H1 (cell line): ENCODE data around the gene CDC45. TPM values are rescaled to one million over a fixed set of nuclear protein-coding genes. Genes with fewer than 3 reads are reported as not detected.

Experiments
- CTCF ChIA-PET: fragments of 300-600 bp; sonication (Branson Sonifier 250); formaldehyde crosslinking; loops from one replicate; lab custom pipeline; 2021; ENCODE audit not compliant: partially characterized antibody; lab: Charles Lee
- POLR2A ChIA-PET: fragments of 300-600 bp; sonication (Branson Sonifier 250); formaldehyde crosslinking; loops from one replicate; lab custom pipeline; 2021; ENCODE audit warnings: inconsistent platforms; ENCODE audit not compliant: partially characterized antibody; lab: Charles Lee
- DNase-seq, 2 experiments: peaks; one replicate each; pipeline versions ENCODE4 v3.0.0 to v3.0.0-alpha.2; 2010 to 2022; ENCODE audit warnings: low spot score in 2 of 2, low read depth in 1 of 2, mixed read lengths in 1 of 2
- FAIRE-seq: peaks from 2 replicates; lab custom pipeline; 2011; peaks lifted over from hg19 to GRCh38; lab: Jason Lieb, UNC
- H2AFZ ChIP-seq: 2 replicates; pipeline ENCODE4 v1.8.1; 2012; ENCODE audit warnings: low read length, inconsistent platforms
- H2AK5ac ChIP-seq: 2 replicates; pipeline ENCODE4 v1.6.1; 2013; ENCODE audit warnings: low read depth, low read length
- H2BK120ac ChIP-seq: replicated peaks from 2 replicates; pipeline ENCODE3; 2013; ENCODE audit warnings: low read depth, low read length, inconsistent platforms
- H2BK12ac ChIP-seq: 2 replicates; pipeline ENCODE4 v1.6.1; 2013; ENCODE audit warnings: low read depth, low read length
- H2BK15ac ChIP-seq: 2 replicates; pipeline ENCODE4 v1.6.1; 2013; ENCODE audit warnings: low read length
- H2BK20ac ChIP-seq: 2 replicates; pipeline ENCODE4 v1.6.1; 2013; ENCODE audit warnings: low read length
- H2BK5ac ChIP-seq: 2 replicates; pipeline ENCODE4 v1.6.1; 2013; ENCODE audit warnings: low read depth, low read length
- H3K14ac ChIP-seq: 2 replicates; pipeline ENCODE4 v1.6.1; 2013; ENCODE audit warnings: inconsistent platforms; ENCODE audit not compliant: insufficient read length
- H3K18ac ChIP-seq: 2 replicates; pipeline ENCODE4 v1.6.1; 2013; ENCODE audit warnings: low read length; ENCODE audit errors: extremely low read depth
- H3K23ac ChIP-seq: 2 replicates; pipeline ENCODE4 v1.6.1; 2013; ENCODE audit warnings: inconsistent platforms; ENCODE audit not compliant: insufficient read length
- H3K23me2 ChIP-seq: 2 replicates; pipeline ENCODE4 v1.6.1; 2013; ENCODE audit warnings: low read depth, low read length
- H3K27ac ChIP-seq: 2 replicates; pipeline ENCODE4 v1.6.1; 2011; ENCODE audit warnings: low read depth, low read length, inconsistent platforms
- H3K27me3 ChIP-seq, 4 experiments: replicated peaks in 1 of 4; 1 replicate in 1 of 4; 2 replicates in 3 of 4; pipeline versions ENCODE4 v1.6.1 to v1.8.1; 2011 to 2013; ENCODE audit warnings: low read length in 3 of 4, mild to moderate bottlenecking in 3 of 4, inconsistent platforms in 2 of 4, mixed read lengths in 2 of 4, moderate library complexity in 1 of 4; ENCODE audit not compliant: control insufficient read depth in 3 of 4, insufficient read depth in 3 of 4; ENCODE audit errors: extremely low read depth in 1 of 4
- H3K36me3 ChIP-seq, 4 experiments: 2 replicates each; pipeline versions ENCODE4 v1.6.1 to v1.8.1; 2011 to 2013; ENCODE audit warnings: mild to moderate bottlenecking in 4 of 4, low read length in 3 of 4, moderate library complexity in 2 of 4, control low read depth in 1 of 4, inconsistent platforms in 1 of 4; ENCODE audit not compliant: insufficient read depth in 4 of 4, control insufficient read depth in 2 of 4
- H3K4ac ChIP-seq: replicated peaks from 2 replicates; pipeline ENCODE3; 2013; ENCODE audit warnings: low read length, low read depth, mixed read lengths, inconsistent platforms; ENCODE audit not compliant: insufficient read length
- H3K4me1 ChIP-seq, 4 experiments: replicated peaks in 1 of 4; 1 replicate in 1 of 4; 2 replicates in 3 of 4; pipeline versions ENCODE4 v1.6.1 to v1.8.1; 2011 to 2013; ENCODE audit warnings: low read length in 3 of 4, inconsistent platforms in 2 of 4, mixed read lengths in 1 of 4; ENCODE audit not compliant: insufficient read depth in 4 of 4, control insufficient read depth in 3 of 4
- H3K4me2 ChIP-seq, 2 experiments: 2 replicates each; pipeline versions ENCODE4 v1.6.1 to v1.8.1; 2011 to 2013; ENCODE audit warnings: low read depth in 2 of 2, low read length in 2 of 2, control low read depth in 1 of 2, inconsistent platforms in 1 of 2, mild to moderate bottlenecking in 1 of 2; ENCODE audit not compliant: insufficient read depth in 1 of 2
- H3K4me3 ChIP-seq, 4 experiments: fragments of 200-600, 300-600 bp in 1 of 4; sonication (generic), shearing (Covaris generic), sonication (Bioruptor Twin) in 1 of 4; 2 replicates each; pipeline versions ENCODE4 v1.5.1 to v1.8.1; 2011 to 2016; ENCODE audit warnings: low read length in 4 of 4, low read depth in 3 of 4, control low read depth in 2 of 4, inconsistent platforms in 2 of 4, mild to moderate bottlenecking in 2 of 4, mixed read lengths in 1 of 4, moderate library complexity in 1 of 4; ENCODE audit not compliant: insufficient read depth in 2 of 4; ENCODE audit errors: extremely low read depth in 1 of 4
- H3K56ac ChIP-seq: replicated peaks from 2 replicates; pipeline ENCODE3; 2013; ENCODE audit warnings: low read depth, mild to moderate bottlenecking, mixed read lengths, low read length, inconsistent platforms; ENCODE audit not compliant: insufficient read length
- H3K79me1 ChIP-seq: 2 replicates; pipeline ENCODE4 v1.6.1; 2013; ENCODE audit warnings: low read depth, low read length, control low read depth
- H3K79me2 ChIP-seq, 2 experiments: 2 replicates each; pipeline versions ENCODE4 v1.6.1 to v1.8.1; 2012 to 2013; ENCODE audit warnings: low read length in 2 of 2, mild to moderate bottlenecking in 2 of 2, inconsistent platforms in 1 of 2; ENCODE audit not compliant: insufficient read depth in 2 of 2, control insufficient read depth in 1 of 2
- H3K9ac ChIP-seq, 4 experiments: replicated peaks in 1 of 4; 1 replicate in 1 of 4; 2 replicates in 3 of 4; pipeline versions ENCODE4 v1.6.1 to v1.8.1; 2011 to 2013; ENCODE audit warnings: low read depth in 3 of 4, low read length in 3 of 4, control low read depth in 2 of 4, mild to moderate bottlenecking in 2 of 4, moderate library complexity in 2 of 4, inconsistent platforms in 1 of 4; ENCODE audit errors: extremely low read depth in 1 of 4
- H3K9me3 ChIP-seq, 2 experiments: 2 replicates each; pipeline versions ENCODE4 v1.6.1 to v1.8.1; 2012 to 2013; ENCODE audit warnings: mild to moderate bottlenecking in 2 of 2, moderate library complexity in 2 of 2, control low read depth in 1 of 2, inconsistent platforms in 1 of 2, low read depth in 1 of 2, low read length in 1 of 2, mixed read lengths in 1 of 2; ENCODE audit not compliant: insufficient read depth in 2 of 2
- H4K20me1 ChIP-seq, 2 experiments: replicated peaks in 1 of 2; 2 replicates each; pipeline versions ENCODE3 to v1.8.1; 2011 to 2013; ENCODE audit warnings: inconsistent platforms in 2 of 2, low read length in 2 of 2, mild to moderate bottlenecking in 1 of 2; ENCODE audit not compliant: insufficient read depth in 2 of 2, control insufficient read depth in 1 of 2
- H4K5ac ChIP-seq: 2 replicates; pipeline ENCODE4 v1.6.1; 2013; ENCODE audit warnings: low read length, low read depth, mixed read lengths, inconsistent platforms; ENCODE audit not compliant: insufficient read length
- H4K8ac ChIP-seq: 2 replicates; pipeline ENCODE4 v1.8.0; 2013; ENCODE audit warnings: mild to moderate bottlenecking, moderate library complexity, low read length, inconsistent platforms; ENCODE audit not compliant: insufficient read depth; ENCODE audit errors: extremely low read depth
- H4K91ac ChIP-seq: replicated peaks from 2 replicates; pipeline ENCODE3; 2013; ENCODE audit warnings: low read length, mixed read lengths, inconsistent platforms; ENCODE audit not compliant: insufficient read length
- BCL11A ChIP-seq, 2 experiments: IDR thresholded peaks; one replicate each; pipeline ENCODE4 v1.6.1; 2011; ENCODE audit warnings: low read depth in 2 of 2, low read length in 2 of 2, mild to moderate bottlenecking in 2 of 2
- JUN ChIP-seq: IDR thresholded peaks from 2 replicates; pipeline ENCODE4 v1.6.1; 2011; ENCODE audit warnings: low read depth, mild to moderate bottlenecking, improper control_type of control experiment, low read length
- KDM4A ChIP-seq: IDR thresholded peaks from one replicate; pipeline ENCODE4 v1.7.1; 2012; ENCODE audit warnings: low read depth, mild to moderate bottlenecking, moderate library complexity, low read length, inconsistent platforms; ENCODE audit not compliant: severe bottlenecking
- KDM5A ChIP-seq: fragments of 200-600 bp; IDR thresholded peaks from 2 replicates; pipeline ENCODE4 v1.7.1; 2012; ENCODE audit warnings: mild to moderate bottlenecking, low read length, inconsistent platforms, mixed read lengths
- NRF1 ChIP-seq: IDR thresholded peaks from 2 replicates; pipeline ENCODE4 v1.6.1; 2011; ENCODE audit warnings: mild to moderate bottlenecking, low read depth, low read length, improper control_type of control experiment
- POLR2AphosphoS5 ChIP-seq: IDR thresholded peaks from 2 replicates; pipeline ENCODE4 v1.6.1; 2011; ENCODE audit warnings: low read depth, low read length
- POU5F1 ChIP-seq: IDR thresholded peaks from 2 replicates; pipeline ENCODE4 v1.6.1; 2011; ENCODE audit warnings: low read depth, mild to moderate bottlenecking, low read length, moderate library complexity
- RNF2 ChIP-seq: fragments of 200-900, 300-1000 bp; sonication (generic); IDR thresholded peaks from 2 replicates; pipeline ENCODE4 v1.7.1; 2016; ENCODE audit warnings: borderline replicate concordance, low read depth, mild to moderate bottlenecking, antibody characterized with exemption, low read length; ENCODE audit not compliant: poor library complexity, severe bottlenecking; ENCODE audit errors: missing control alignments
- RXRA ChIP-seq: IDR thresholded peaks from 2 replicates; pipeline ENCODE4 v1.6.1; 2011; ENCODE audit warnings: low read depth, mild to moderate bottlenecking, low read length, moderate library complexity; ENCODE audit not compliant: insufficient read depth
- SUZ12 ChIP-seq: fragments of 200-600 bp; sonication (generic); IDR thresholded peaks from 2 replicates; pipeline ENCODE4 v1.6.1; 2012; ENCODE audit warnings: mild to moderate bottlenecking, inconsistent platforms, low read length, moderate library complexity, mixed read lengths
- TBP ChIP-seq: IDR thresholded peaks from 2 replicates; pipeline ENCODE4 v1.6.1; 2011; ENCODE audit warnings: low read depth, low read length, improper control_type of control experiment
- WGBS, 2 experiments: shearing (Covaris generic) in 1 of 2; methylation state at CpG; one replicate each; pipeline versions ENCODE4 v1.1.6 to v1.1.7; 2013 to 2015; ENCODE audit warnings: low lambda C conversion rate in 2 of 2, mixed read lengths in 2 of 2, inconsistent platforms in 1 of 2, low coverage in 1 of 2, missing lambda C conversion rate in 1 of 2; ENCODE audit not compliant: insufficient replicate concordance in 2 of 2, insufficient coverage in 1 of 2, insufficient read length in 1 of 2; ENCODE audit errors: extremely low coverage in 1 of 2, missing lambda C conversion rate in 1 of 2; 5-methylcytosine and 5-hydroxymethylcytosine counted together
- polyA plus RNA-seq, 7 experiments: library from polyadenylated mRNA; depleted of rRNA in 3 of 7; stranded (reverse) in 5 of 7; unstranded in 2 of 7; fragments of >200 nt in 5 of 7; fragments of 200-250 nt in 2 of 7; gene quantifications; 1 replicate in 5 of 7; 2 replicates in 1 of 7; 4 replicates in 1 of 7; pipeline versions ENCODE4 v1.2.1 to v1.2.3, GENCODE V29; 2011 to 2013; ENCODE audit warnings: missing spikeins in 2 of 7, mixed read lengths in 2 of 7
- total RNA-seq: library from RNA; stranded (reverse); fragmentation: NEBNext Ultra II Directional; extraction: Animal tissue kit (Norgen Biotek cat#: 25700); gene quantifications from 2 replicates; pipeline ENCODE4 v1.2.1, GENCODE V29; 2021
- TF ChIP-seq, protein P1 (sequence below): IDR thresholded peaks from 2 replicates; pipeline ENCODE4 v1.6.1; 2012; ENCODE audit warnings: low read length, inconsistent platforms

CDC45 gene
- total and polyA plus RNA-seq, 2 of the 8 experiments (the other 6 are each of a cell fraction or from before 2014, with no cell fraction given) = 31.9 to 37.7 TPM

DNA sequence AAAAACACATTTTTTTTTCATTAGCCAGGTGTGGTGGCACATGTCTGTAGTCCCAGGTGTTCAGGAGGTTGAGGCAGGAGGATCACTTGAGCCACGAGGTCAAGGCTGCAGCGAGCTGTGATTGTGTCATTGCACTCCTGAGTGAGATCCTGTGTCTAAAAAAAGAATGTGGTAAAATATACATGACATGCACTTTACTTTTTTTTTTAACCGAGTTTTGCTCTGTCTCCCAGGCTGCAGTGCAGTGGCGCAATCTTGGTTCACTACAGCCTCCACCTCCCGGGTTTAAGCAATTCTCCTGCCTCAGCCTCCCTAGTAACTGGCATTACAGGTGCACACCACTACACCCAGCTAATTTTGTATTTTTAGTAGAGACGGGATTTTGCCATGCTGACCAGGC lies 67.0 kb downstream of the CDC45 start:
- CTCF ChIA-PET = no interaction called here
- POLR2A ChIA-PET = no interaction called here
- no peak overlapping the region for H2BK120ac ChIP-seq
- TF ChIP-seq KDM4A (no peak), RXRA (no peak), KDM5A (no peak), BCL11A (IDR thresholded peaks at IDR 0.05; ENCODE audit: low read depth in 2 of 2, low read length in 2 of 2) (no peak), POLR2AphosphoS5 (no peak), NRF1 (no peak), TBP (no peak), RNF2 (no peak), JUN (no peak), POU5F1 (no peak), SUZ12 (no peak)
- TF ChIP-seq, protein P1, sequence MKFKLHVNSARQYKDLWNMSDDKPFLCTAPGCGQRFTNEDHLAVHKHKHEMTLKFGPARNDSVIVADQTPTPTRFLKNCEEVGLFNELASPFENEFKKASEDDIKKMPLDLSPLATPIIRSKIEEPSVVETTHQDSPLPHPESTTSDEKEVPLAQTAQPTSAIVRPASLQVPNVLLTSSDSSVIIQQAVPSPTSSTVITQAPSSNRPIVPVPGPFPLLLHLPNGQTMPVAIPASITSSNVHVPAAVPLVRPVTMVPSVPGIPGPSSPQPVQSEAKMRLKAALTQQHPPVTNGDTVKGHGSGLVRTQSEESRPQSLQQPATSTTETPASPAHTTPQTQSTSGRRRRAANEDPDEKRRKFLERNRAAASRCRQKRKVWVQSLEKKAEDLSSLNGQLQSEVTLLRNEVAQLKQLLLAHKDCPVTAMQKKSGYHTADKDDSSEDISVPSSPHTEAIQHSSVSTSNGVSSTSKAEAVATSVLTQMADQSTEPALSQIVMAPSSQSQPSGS = no peak

More for the DNA sequence above, 67.0 kb downstream of the CDC45 start:
- 90% methylated on average over 6 of the region's 6 CpGs; no CpG with 5 or more reads in 1 of the 2 experiments for WGBS, 2 experiments
- Histone ChIP-seq H4K5ac (no peak overlapping the region), H3K27me3 (no peaks in the 10 kb centered on the region; a peak in 1 of 7 replicates), H3K79me1 (no peaks in the 10 kb centered on the region), H2BK5ac (no peak overlapping the region), H4K20me1 (no peaks in the 10 kb centered on the region), H2AFZ (no peak overlapping the region), H3K9me3 (no peaks in the 10 kb centered on the region), H3K4me2 (no peak overlapping the region), H3K4me1 (peaks cover 0 to 5% (median 2%) of the 10 kb centered on the region in 4 experiments; a peak in 4 of 7 replicates), H3K23ac (no peak overlapping the region), H3K4me3 (no peak overlapping the region), H2AK5ac (no peak overlapping the region), H4K91ac (no peak overlapping the region), H2BK12ac (no peak overlapping the region), H3K27ac (no peak overlapping the region), H3K14ac (no peak overlapping the region), H3K36me3 (no peaks in the 10 kb centered on the region), H3K79me2 (no peaks in the 10 kb centered on the region), H3K9ac (no peak overlapping the region), H3K56ac (no peak overlapping the region), H3K4ac (no peak overlapping the region), H2BK20ac (no peak overlapping the region), H3K18ac (no peak overlapping the region), H2BK15ac (no peak overlapping the region), H3K23me2 (no peaks in the 10 kb centered on the region), H4K8ac (no peak overlapping the region)
- DNase-seq (no peak), FAIRE-seq (no peak)
